Activated naive CD4-positive, alpha-beta T cell treated with anti-CD3 and anti-CD28 coated beads for 36 hours (primary cell): ENCODE results near the gene IQGAP2. TPM values are rescaled to one million over a fixed set of nuclear protein-coding genes. Genes with fewer than 3 reads are reported as not detected.
"Not testable (repeated sequence)": the region's sequence is repeated elsewhere in the genome, so short reads cannot be mapped to it uniquely, and the experiment has no call there.

Experiments
- CTCF ChIA-PET: fragments of 350-600 bp; sonication (Branson Sonifier 250); formaldehyde crosslinking; loops from one replicate; lab custom pipeline; 2021; ENCODE audit warnings: antibody characterized with exemption; lab: Charles Lee
- DNase-seq: peaks from one replicate; pipeline ENCODE4 v3.0.0-alpha.2; 2020
- H3K27ac Mint-ChIP-seq: one replicate; pipeline ENCODE4 v1.8.0; 2021; ENCODE audit warnings: mild to moderate bottlenecking, mixed read lengths
- H3K27me3 Mint-ChIP-seq: one replicate; pipeline ENCODE4 v1.8.0; 2021; ENCODE audit warnings: low read depth, mixed read lengths
- H3K36me3 Mint-ChIP-seq: one replicate; pipeline ENCODE4 v1.8.0; 2021; ENCODE audit warnings: low read depth, mixed read lengths
- H3K4me1 Mint-ChIP-seq: one replicate; pipeline ENCODE4 v1.8.0; 2021; ENCODE audit warnings: low read depth, mixed read lengths
- H3K4me3 Mint-ChIP-seq: one replicate; pipeline ENCODE4 v1.8.0; 2021; ENCODE audit warnings: mild to moderate bottlenecking, moderate library complexity, mixed read lengths
- H3K9me3 Mint-ChIP-seq: one replicate; pipeline ENCODE4 v1.8.0; 2021; ENCODE audit warnings: mixed read lengths
- intact Hi-C: fragments of 100-400 bp; cut with micrococcal nuclease; formaldehyde crosslinking; loops from one replicate; pipeline ENCODE4 v1.15.1; 2023
- total RNA-seq, 2 experiments: library from RNA; stranded (reverse); gene quantifications; one replicate each; pipeline ENCODE4 v1.2.3, GENCODE V29; 2021

The IQGAP2 gene
- total RNA-seq, 2 experiments from 2014 or later, result 54.6 to 55.9 TPM

DNA sequence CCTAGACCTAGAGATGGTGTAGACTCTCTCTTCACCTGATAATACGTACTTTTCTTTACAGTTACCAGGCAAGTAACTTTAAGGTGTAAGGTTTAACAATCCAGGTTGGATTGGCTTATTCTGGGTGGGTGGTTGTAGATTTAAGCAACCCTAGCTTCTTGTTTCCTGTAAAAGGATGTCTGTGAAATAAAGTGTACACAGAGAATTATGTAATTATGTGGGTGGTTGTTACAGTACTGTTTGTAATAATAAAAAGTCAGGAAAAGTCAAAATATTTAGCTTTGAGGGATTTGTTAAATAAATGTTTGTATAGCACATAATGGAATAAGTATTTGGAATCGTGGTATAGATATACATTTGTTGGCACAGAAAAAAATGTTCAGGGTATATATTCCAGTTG, 269.2 kb downstream of the IQGAP2 start:
- H3K27me3 Mint-ChIP-seq, result no peaks in the 10 kb centered on the region
- no peak overlapping the region for H3K27ac Mint-ChIP-seq
- intact Hi-C loops, result no loop called here
- H3K4me3 Mint-ChIP-seq, result no peak overlapping the region
- H3K36me3 Mint-ChIP-seq, result peaks cover 43% of the 10 kb centered on the region
- no peak for DNase-seq
- H3K9me3 Mint-ChIP-seq, result no peaks in the 10 kb centered on the region
- CTCF ChIA-PET, result interaction anchor here (0.6 to 1.1 kb wide), 2 partner anchors 11 to 101 kb away, joined by 3 read pairs; no protein-coding TSS in a partner anchor
- no peaks in the 10 kb centered on the region for H3K4me1 Mint-ChIP-seq

DNA sequence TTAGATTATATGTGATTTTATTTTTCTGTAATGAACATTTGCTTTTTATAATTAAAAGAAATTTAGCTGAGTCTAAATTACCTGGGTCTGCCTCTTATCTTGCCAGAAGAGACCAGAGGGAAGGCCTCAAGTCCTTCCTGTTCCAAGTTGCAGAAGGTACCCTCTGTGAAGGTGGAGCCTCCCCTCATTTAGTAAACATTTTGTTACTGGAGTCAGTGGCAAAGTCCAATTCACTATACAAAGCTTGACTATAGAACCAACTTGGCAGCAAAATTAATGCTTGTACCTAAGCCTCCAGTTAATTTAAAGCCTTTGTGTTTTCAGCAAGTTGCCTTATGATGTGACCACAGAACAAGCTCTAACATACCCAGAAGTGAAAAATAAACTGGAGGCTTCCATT, 270.0 kb downstream of the IQGAP2 start:
- intact Hi-C loops, result no loop called here
- Mint-ChIP-seq H3K36me3 (peaks cover 39% of the 10 kb centered on the region), H3K4me1 (no peaks in the 10 kb centered on the region), H3K27me3 (no peaks in the 10 kb centered on the region), H3K27ac (no peak overlapping the region), H3K9me3 (no peaks in the 10 kb centered on the region), H3K4me3 (no peak overlapping the region)
- no peak for DNase-seq
- CTCF ChIA-PET, result no interaction called here

- no peak overlapping the region for H3K4me3 Mint-ChIP-seq
- intact Hi-C loops, result no loop called here
- CTCF ChIA-PET, result interaction anchor here (0.5 to 1.1 kb wide), 3 partner anchors 83 to 121 kb away, joined by 3 to 5 read pairs (median 3); no protein-coding TSS in a partner anchor
- no peak overlapping the region for H3K27ac Mint-ChIP-seq
- H3K27me3 Mint-ChIP-seq, result no peaks in the 10 kb centered on the region
- DNase-seq, result no peak
- peaks cover 37% of the 10 kb centered on the region for H3K36me3 Mint-ChIP-seq
- no peaks in the 10 kb centered on the region for H3K9me3 Mint-ChIP-seq
- no peaks in the 10 kb centered on the region for H3K4me1 Mint-ChIP-seq
These were observed 271.4 kb downstream of the IQGAP2 start for GRCh38 chr5:76674330-76675066.

DNA sequence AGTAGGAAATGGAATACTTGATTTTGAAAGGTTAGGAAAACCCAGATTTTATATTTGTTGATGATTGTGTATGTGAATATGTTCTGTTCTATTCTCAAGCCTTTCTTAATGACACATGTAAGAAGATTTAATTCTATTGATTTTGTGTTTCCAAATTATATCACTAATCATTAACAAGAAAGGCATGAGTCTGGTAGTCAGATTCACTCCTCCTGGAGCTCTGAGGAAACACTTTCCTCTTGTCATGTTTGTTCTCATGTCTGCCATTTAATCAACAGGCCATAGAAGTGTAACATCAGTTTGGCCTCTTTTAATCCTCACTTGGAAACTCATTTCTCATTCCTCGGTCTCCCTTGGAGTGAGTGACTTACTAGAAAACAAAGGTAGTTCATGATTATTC, 272.3 kb downstream of the IQGAP2 start:
- H3K36me3 Mint-ChIP-seq, result peaks cover 38% of the 10 kb centered on the region
- CTCF ChIA-PET, result no interaction called here
- no peaks in the 10 kb centered on the region for H3K27me3 Mint-ChIP-seq
- no peak overlapping the region for H3K4me3 Mint-ChIP-seq
- no peak for DNase-seq
- no peak overlapping the region for H3K27ac Mint-ChIP-seq
- H3K4me1 Mint-ChIP-seq, result no peaks in the 10 kb centered on the region
- intact Hi-C loops, result no loop called here
- H3K9me3 Mint-ChIP-seq, result no peaks in the 10 kb centered on the region

DNA sequence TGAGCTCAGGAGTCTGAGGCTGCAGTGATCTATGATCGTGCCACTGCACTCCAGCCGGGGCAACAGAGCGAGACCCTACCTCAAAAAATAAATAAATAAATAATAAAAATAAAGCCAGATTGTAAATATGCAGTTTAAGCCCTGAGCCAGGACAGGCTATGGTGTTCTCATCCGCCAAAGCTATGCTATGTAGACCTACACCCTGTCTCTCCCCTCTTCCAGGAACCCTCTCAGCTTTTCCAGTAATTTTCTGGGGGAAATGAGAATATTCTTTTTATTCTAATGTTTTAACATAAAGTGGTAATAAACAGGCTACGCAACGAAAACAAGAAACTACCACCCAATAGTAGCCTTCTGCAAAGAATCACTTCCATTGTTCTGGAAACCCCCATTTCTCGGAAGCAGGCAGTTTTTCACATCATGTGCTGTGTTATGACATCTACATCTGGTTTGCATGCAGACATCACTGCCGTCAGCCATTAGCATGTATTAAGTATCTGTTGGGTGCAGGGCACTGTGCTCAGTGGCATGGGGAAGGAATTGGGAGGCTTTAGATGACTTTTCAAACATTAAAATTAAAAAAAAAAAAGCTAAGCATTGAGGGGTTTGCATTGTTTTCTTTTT, 274.9 kb downstream of the IQGAP2 start:
- intact Hi-C loops, result no loop called here
- CTCF ChIA-PET, result no interaction called here
- no peaks in the 10 kb centered on the region for H3K9me3 Mint-ChIP-seq
- DNase-seq, result no peak
- no peaks in the 10 kb centered on the region for H3K4me1 Mint-ChIP-seq
- no peak overlapping the region for H3K4me3 Mint-ChIP-seq
- H3K27me3 Mint-ChIP-seq, result no peaks in the 10 kb centered on the region
- H3K36me3 Mint-ChIP-seq, result peaks cover 27% of the 10 kb centered on the region
- H3K27ac Mint-ChIP-seq, result no peak overlapping the region

DNA sequence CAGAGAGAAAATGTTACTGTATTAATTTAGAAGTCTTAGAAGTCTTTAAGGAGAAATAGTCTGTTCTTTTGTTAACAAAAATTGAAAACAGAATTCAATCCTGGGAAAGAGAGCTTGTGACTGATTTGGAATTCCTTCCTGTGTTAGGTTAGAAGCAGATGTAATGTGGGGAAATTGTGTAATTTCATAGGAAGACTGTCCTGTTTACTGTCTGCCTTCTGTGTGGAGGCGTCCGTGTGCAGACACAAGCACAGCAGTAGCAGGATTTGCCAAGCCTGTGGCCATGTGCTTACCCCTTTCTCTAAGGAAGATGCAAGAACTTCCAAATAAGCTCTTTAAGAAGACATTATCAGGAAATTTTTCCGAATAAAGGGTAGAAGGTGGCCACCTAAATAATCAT, 276.1 kb downstream of the IQGAP2 start:
- H3K27me3 Mint-ChIP-seq, result no peaks in the 10 kb centered on the region
- H3K36me3 Mint-ChIP-seq, result peaks cover 34% of the 10 kb centered on the region
- H3K4me3 Mint-ChIP-seq, result no peak overlapping the region
- no peaks in the 10 kb centered on the region for H3K4me1 Mint-ChIP-seq
- intact Hi-C loops, result no loop called here
- H3K9me3 Mint-ChIP-seq, result no peaks in the 10 kb centered on the region
- CTCF ChIA-PET, result no interaction called here
- H3K27ac Mint-ChIP-seq, result no peak overlapping the region
- DNase-seq, result no peak

GRCh38 chr5:76680826-76681225, 277.7 kb downstream of the IQGAP2 start:
- H3K27ac Mint-ChIP-seq, H3K9me3 Mint-ChIP-seq, intact Hi-C loops, CTCF ChIA-PET, H3K4me1 Mint-ChIP-seq, H3K4me3 Mint-ChIP-seq, H3K27me3 Mint-ChIP-seq, DNase-seq: not testable (repeated sequence)
- peaks cover 34% of the 10 kb centered on the region for H3K36me3 Mint-ChIP-seq

DNA sequence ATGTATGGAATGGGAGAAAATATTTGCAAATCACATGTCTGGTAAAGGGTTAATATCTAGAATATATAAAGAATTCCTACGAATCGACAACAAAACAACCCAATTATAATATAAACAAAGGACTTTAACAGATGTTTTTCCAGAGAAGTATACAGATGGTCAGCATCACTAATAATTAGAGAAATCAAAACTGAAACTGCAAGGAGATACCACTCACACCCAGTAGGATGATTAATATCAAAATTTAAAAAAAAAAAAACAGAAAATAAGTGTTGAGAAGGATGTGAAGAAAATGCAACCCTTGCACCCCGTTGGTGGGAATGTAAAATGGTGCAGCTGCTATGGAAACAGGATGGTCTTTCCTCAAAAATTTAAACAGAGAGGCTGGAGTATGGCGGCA, 278.2 kb downstream of the IQGAP2 start:
- intact Hi-C loops, result no loop called here
- peaks cover 34% of the 10 kb centered on the region for H3K36me3 Mint-ChIP-seq
- H3K27me3 Mint-ChIP-seq, result no peaks in the 10 kb centered on the region
- H3K4me1 Mint-ChIP-seq, result no peaks in the 10 kb centered on the region
- H3K9me3 Mint-ChIP-seq, result no peaks in the 10 kb centered on the region
- H3K4me3 Mint-ChIP-seq, result no peak overlapping the region
- DNase-seq, result no peak
- no peak overlapping the region for H3K27ac Mint-ChIP-seq
- CTCF ChIA-PET, result no interaction called here

- Mint-ChIP-seq H3K27ac (no peak overlapping the region), H3K27me3 (no peaks in the 10 kb centered on the region), H3K4me3 (no peak overlapping the region), H3K4me1 (no peaks in the 10 kb centered on the region), H3K9me3 (no peaks in the 10 kb centered on the region), H3K36me3 (peaks cover 40% of the 10 kb centered on the region)
- intact Hi-C loops, result no loop called here
- DNase-seq, result no peak
- CTCF ChIA-PET, result interaction anchor here (0.8 to 2.8 kb wide), 2 partner anchors 10 to 92 kb away, joined by 3 to 9 read pairs; no protein-coding TSS in a partner anchor
These were observed 279.3 kb downstream of the IQGAP2 start for GRCh38 chr5:76682387-76682786.

DNA sequence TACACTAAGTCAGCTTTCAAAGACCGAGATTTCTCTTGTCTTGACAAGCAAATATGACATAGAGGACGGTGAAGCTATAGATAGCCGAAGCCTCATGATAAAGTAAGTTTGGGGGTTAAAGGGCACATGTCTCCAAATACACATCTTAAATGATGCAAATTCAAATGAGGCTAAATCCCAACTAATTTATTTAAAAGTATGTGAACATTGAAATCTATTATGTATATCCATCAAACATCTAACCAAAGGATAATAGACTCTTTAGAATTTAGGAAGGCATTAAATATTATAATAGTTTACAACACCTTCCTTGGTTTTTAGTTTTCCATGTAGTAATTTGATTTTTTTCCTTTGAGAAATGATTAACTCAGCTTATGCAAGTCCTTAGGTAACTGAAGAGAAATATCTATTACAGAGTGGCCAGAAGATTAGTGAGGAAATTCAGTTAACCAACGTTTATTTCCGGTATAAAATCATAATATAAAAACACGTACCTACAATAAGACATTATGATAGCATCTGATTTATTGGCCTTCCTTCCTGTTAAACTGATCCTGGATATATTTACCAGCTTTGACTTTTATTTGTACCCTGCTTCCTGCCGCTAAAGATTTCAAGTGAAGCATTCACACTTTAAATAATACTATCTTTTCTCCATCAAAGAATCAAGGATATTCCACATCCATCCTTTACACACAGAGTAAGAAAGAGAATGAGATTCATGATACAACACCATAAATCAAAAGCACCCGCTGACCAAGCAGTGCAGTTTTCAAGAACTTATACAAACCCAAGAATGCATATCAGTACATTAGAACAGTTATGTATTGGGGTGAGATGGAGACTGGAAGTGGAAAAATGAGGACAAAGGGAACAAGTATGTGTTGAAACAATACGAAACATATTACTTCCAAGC, 281.0 kb downstream of the IQGAP2 start:
- H3K27me3 Mint-ChIP-seq, result no peaks in the 10 kb centered on the region
- no peak for DNase-seq
- CTCF ChIA-PET, result interaction anchor here (2.8 kb wide), 1 partner anchor 91 kb away, joined by 9 read pairs; no protein-coding TSS in a partner anchor
- H3K4me3 Mint-ChIP-seq, result no peak overlapping the region
- intact Hi-C loops, result no loop called here
- H3K27ac Mint-ChIP-seq, result no peak overlapping the region
- H3K4me1 Mint-ChIP-seq, result no peaks in the 10 kb centered on the region
- peaks cover 46% of the 10 kb centered on the region for H3K36me3 Mint-ChIP-seq
- H3K9me3 Mint-ChIP-seq, result no peaks in the 10 kb centered on the region

DNA sequence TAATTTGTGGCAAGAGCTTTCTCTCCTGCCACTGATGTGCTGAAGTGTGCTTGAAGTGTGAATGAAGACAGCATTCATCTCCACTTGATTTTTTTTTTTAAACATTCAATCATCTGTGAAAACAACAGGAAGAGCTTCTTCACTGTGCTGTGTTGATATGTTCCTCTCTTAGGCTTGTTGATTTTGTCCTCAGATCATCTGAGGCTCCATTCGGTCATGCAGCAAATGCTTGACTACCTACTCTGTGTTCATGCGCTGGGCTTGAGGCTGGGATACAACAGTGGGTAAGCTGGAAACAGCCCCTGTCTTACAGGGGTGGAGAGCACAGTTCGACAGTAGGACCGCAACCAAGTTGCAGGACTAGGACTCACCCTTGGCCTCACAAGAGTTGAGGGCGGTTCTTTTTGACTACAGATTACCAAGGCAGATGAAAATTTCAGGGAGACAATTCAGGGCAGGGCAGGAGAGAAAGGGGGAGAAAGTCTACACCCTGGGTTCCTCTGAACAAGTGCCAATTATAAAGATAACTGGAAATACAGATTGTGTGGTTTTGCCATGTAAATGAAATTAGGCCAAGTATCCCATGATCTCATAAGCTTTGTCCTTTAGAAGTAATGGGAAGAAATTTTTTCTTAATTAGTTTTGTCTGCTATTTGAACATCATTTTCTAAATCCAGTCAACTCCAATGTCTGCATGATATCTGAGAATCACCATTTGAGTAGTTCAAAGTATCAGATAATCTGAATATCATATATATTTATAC, 281.9 kb downstream of the IQGAP2 start:
- CTCF ChIA-PET, result interaction anchor here (2.8 kb wide), 1 partner anchor 90 kb away, joined by 9 read pairs; no protein-coding TSS in a partner anchor

More for the DNA sequence above, 281.9 kb downstream of the IQGAP2 start:
- no peaks in the 10 kb centered on the region for H3K9me3 Mint-ChIP-seq
- no peak overlapping the region for H3K27ac Mint-ChIP-seq
- intact Hi-C loops, result no loop called here
- H3K4me3 Mint-ChIP-seq, result no peak overlapping the region
- H3K4me1 Mint-ChIP-seq, result no peaks in the 10 kb centered on the region
- no peak for DNase-seq
- no peaks in the 10 kb centered on the region for H3K27me3 Mint-ChIP-seq
- peaks cover 44% of the 10 kb centered on the region for H3K36me3 Mint-ChIP-seq
